Measurements from ENCODE around the gene XPC. TPM values are rescaled to one million over a fixed set of nuclear protein-coding genes. Genes with fewer than 3 reads are reported as not detected.

Gene XPC
- polyA plus RNA-seq, 1 of the 3 experiments (the other 2 are of a cell fraction) = 50.0 TPM

DNA sequence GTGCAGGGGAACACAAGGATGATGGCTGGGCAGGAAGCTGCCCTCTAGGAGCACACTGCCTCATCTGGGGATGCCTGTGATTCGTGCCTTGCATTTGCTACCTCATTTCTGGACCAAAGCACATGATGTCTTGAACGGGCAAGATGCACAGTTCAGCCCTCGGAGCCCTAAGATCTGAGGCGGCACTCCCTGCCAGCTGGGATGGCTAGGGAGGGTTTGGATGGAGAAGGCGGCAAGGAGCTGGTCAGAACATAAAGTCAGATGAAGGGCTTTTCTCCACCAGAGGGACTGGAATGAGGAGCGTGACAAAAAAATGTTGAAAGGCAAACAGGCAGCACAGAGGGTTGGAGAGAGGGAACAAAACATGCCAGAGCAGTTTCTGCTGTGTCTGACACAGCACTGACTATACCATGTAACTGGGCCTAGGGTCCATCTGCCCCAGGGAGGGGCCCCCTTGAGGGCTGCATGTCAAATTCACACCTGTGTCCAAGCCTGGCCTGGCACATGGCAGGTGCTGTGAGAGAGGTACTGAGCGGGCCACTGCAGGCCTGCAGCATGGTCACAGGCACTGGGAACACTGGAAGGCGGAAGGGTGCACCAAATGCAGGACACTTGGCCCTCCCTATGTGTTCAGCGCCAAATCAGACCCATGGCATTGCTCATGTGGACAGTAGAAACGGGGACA is 31.9 kb downstream of the XPC start:
- H3K27ac ChIP-seq (ENCODE audit: low read depth in 2 of 2, low read length in 1 of 2) = peak overlapping the region in 1 of 2 experiments; percentile 100; a peak in 2 of 4 replicates
- TF ChIP-seq, protein P1, sequence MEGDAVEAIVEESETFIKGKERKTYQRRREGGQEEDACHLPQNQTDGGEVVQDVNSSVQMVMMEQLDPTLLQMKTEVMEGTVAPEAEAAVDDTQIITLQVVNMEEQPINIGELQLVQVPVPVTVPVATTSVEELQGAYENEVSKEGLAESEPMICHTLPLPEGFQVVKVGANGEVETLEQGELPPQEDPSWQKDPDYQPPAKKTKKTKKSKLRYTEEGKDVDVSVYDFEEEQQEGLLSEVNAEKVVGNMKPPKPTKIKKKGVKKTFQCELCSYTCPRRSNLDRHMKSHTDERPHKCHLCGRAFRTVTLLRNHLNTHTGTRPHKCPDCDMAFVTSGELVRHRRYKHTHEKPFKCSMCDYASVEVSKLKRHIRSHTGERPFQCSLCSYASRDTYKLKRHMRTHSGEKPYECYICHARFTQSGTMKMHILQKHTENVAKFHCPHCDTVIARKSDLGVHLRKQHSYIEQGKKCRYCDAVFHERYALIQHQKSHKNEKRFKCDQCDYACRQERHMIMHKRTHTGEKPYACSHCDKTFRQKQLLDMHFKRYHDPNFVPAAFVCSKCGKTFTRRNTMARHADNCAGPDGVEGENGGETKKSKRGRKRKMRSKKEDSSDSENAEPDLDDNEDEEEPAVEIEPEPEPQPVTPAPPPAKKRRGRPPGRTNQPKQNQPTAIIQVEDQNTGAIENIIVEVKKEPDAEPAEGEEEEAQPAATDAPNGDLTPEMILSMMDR (IDR thresholded peaks at IDR 0.05) = no peak
- TF ChIP-seq CHD2 (IDR thresholded peaks at IDR 0.05; ENCODE audit: low read length, partially characterized antibody) = no peak
- no peak for TF ChIP-seq RCOR1 (IDR thresholded peaks at IDR 0.05; ENCODE audit: low read length)
- TF ChIP-seq, protein P2, sequence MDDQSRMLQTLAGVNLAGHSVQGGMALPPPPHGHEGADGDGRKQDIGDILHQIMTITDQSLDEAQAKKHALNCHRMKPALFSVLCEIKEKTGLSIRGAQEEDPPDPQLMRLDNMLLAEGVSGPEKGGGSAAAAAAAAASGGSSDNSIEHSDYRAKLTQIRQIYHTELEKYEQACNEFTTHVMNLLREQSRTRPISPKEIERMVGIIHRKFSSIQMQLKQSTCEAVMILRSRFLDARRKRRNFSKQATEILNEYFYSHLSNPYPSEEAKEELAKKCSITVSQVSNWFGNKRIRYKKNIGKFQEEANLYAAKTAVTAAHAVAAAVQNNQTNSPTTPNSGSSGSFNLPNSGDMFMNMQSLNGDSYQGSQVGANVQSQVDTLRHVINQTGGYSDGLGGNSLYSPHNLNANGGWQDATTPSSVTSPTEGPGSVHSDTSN (IDR thresholded peaks at IDR 0.05) = no peak
- POLR2A ChIA-PET = interaction anchor here (1.3 kb wide), 1 partner anchor 22 kb away, joined by 5 read pairs; the partner anchor contains the start of genes CHCHD4 and TMEM43
- H3K27me3 ChIP-seq (ENCODE audit: insufficient read depth) = no peaks in the 10 kb centered on the region
- CTCF ChIA-PET = interaction anchor here (0.7 to 2.8 kb wide), 6 partner anchors 9 to 250 kb away, joined by 3 to 12 read pairs (median 6); partner anchors contain the start of gene CHCHD4
- no peak overlapping the region for H3K4me3 ChIP-seq (ENCODE audit: low read depth in 2 of 2, low read length in 1 of 2)
- DNase-seq = no peak
- no peak overlapping the region for H3K9ac ChIP-seq
- no peak overlapping the region for H3K4me2 ChIP-seq
- H2AFZ ChIP-seq (ENCODE audit: low read depth) = no peak overlapping the region
- WGBS (ENCODE audit: low lambda C conversion rate) = 97% methylated on average over 8 of the region's 10 CpGs
- no peaks in the 10 kb centered on the region for H3K79me2 ChIP-seq (ENCODE audit: insufficient read depth)
- H3K9me2 ChIP-seq = no peaks in the 10 kb centered on the region
- no peaks in the 10 kb centered on the region for H3K9me3 ChIP-seq
- no peaks in the 10 kb centered on the region for H4K20me1 ChIP-seq (ENCODE audit: insufficient read depth)
- peaks cover 38% of the 10 kb centered on the region for H3F3A ChIP-seq (replicated peaks; ENCODE audit: insufficient read depth)
- peaks cover 18 to 60% of the 10 kb centered on the region in 2 experiments for H3K36me3 ChIP-seq (replicated peaks in 1 of 2; ENCODE audit: control insufficient read depth in 1 of 2, insufficient read depth in 2 of 2, low read length in 1 of 2)
- H3K4me1 ChIP-seq (ENCODE audit: control insufficient read depth in 1 of 2, insufficient read depth in 2 of 2, low read depth in 1 of 2, low read length in 1 of 2) = peaks cover 16 to 27% of the 10 kb centered on the region in 2 experiments

DNA sequence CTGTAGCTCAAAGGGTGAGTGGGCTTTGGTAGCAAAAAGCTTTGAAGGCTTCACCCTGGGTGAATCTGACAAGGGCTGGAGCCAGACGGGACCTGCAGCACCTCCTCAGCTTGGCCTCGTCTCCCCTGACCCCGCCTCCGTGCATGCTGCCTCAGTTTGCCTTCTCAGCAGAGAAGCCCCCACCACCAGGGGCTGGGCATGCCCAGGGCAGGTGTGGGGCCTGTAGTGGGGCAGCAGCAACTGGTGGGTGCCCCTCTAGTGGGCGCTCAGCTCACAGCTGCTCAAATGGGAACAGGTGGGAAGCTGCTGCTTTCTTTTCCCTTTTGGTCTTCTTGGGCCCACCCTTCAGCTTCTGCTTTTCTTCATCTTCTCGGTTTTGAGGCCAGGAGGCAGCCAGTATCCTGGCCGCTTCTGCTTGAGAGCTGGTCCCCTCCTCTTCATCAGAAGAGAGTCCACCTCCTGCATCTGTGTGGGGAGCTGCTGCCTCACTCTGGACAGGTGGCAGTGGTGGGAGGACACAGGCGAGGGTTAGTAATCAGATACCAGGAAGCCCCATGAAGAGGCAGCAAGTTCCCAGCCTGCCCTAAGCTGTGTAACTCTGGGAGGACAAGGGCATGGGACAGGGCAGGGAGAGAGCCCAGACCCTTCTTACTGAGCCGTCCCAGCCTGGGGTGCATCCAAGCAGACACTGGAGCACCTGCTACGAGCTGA is 32.6 kb downstream of the XPC start:
- CTCF ChIA-PET = interaction anchor here (0.7 to 2.8 kb wide), 5 partner anchors 8 to 249 kb away, joined by 5 to 12 read pairs (median 6); partner anchors contain the start of gene CHCHD4
- 90% methylated on average over 7 of the region's 10 CpGs for whole genome bisulfite sequencing (ENCODE audit: low lambda C conversion rate)
- peaks cover 15 to 60% of the 10 kb centered on the region in 2 experiments for H3K36me3 ChIP-seq (replicated peaks in 1 of 2; ENCODE audit: control insufficient read depth in 1 of 2, insufficient read depth in 2 of 2, low read length in 1 of 2)
- peak overlapping the region; percentile 78 to 100 for H3K27ac ChIP-seq (ENCODE audit: low read depth in 2 of 2, low read length in 1 of 2)
- no peaks in the 10 kb centered on the region for H3K27me3 ChIP-seq (ENCODE audit: insufficient read depth)
- no peaks in the 10 kb centered on the region for H4K20me1 ChIP-seq (ENCODE audit: insufficient read depth)
- DNase-seq = no peak
- H3K9ac ChIP-seq = peak overlapping the region; percentile 85
- peaks cover 16 to 27% of the 10 kb centered on the region in 2 experiments for H3K4me1 ChIP-seq (ENCODE audit: control insufficient read depth in 1 of 2, insufficient read depth in 2 of 2, low read depth in 1 of 2, low read length in 1 of 2)
- no peak for TF ChIP-seq FOSL2 (IDR thresholded peaks at IDR 0.05; ENCODE audit: borderline replicate concordance, low read depth)
- POLR2A ChIA-PET = interaction anchor here (0.9 to 1.3 kb wide), 3 partner anchors 21 to 83 kb away, joined by 3 to 5 read pairs (median 3); partner anchors contain the start of genes CHCHD4, LSM3, TMEM43 and XPC
- no peaks in the 10 kb centered on the region for H3K9me3 ChIP-seq
- H2AFZ ChIP-seq (ENCODE audit: low read depth) = no peak overlapping the region
- no peak overlapping the region for H3K4me3 ChIP-seq (ENCODE audit: low read depth in 2 of 2, low read length in 1 of 2)
- peaks cover 38% of the 10 kb centered on the region for H3F3A ChIP-seq (replicated peaks; ENCODE audit: insufficient read depth)
- H3K4me2 ChIP-seq = peak overlapping the region; percentile 60; the same call in 1 of the 2 replicates
- H3K9me2 ChIP-seq = no peaks in the 10 kb centered on the region
- H3K79me2 ChIP-seq (ENCODE audit: insufficient read depth) = no peaks in the 10 kb centered on the region

All from SK-N-SH (cell line).